Prostate gland (tissue), 2 donors: Measurements from ENCODE around the gene COPG2. TPM values are rescaled to one million over a fixed set of nuclear protein-coding genes. Genes with fewer than 3 reads are reported as not detected.

Experiments used
- DNase-seq: peaks from one replicate; pipeline ENCODE4 v3.0.0-alpha.2; 2019; ENCODE audit warnings: low spot score
- H3K27ac ChIP-seq, 2 donors: fragments of 200-600 bp; sonication (generic); 2 replicates each; pipeline ENCODE4 v1.5.1; 2017 to 2019
- H3K27me3 ChIP-seq: fragments of 200-600 bp; sonication (generic); replicated peaks from 2 replicates; pipeline ENCODE4 v1.5.1; 2019; ENCODE audit not compliant: insufficient read depth
- H3K36me3 ChIP-seq, 2 donors: fragments of 200-600 bp; sonication (generic); 1 replicate in 1 of 2; 2 replicates in 1 of 2; pipeline versions ENCODE4 v1.5.1 to v1.8.1; 2017 to 2019
- H3K4me1 ChIP-seq: fragments of 200-600 bp; sonication (generic); replicated peaks from 2 replicates; pipeline ENCODE4 v1.5.1; 2019
- H3K4me3 ChIP-seq, 2 donors: fragments of 200-600 bp; sonication (generic); 2 replicates each; pipeline ENCODE4 v1.5.1; 2017 to 2019
- H3K9me3 ChIP-seq: fragments of 200-600 bp; sonication (generic); 2 replicates; pipeline ENCODE4 v1.5.1; 2017
- POLR2A ChIP-seq: fragments of 450-650 bp; IDR thresholded peaks from one replicate; pipeline ENCODE4 v1.6.1; 2016; ENCODE audit warnings: antibody characterized with exemption, mild to moderate bottlenecking
- POLR2AphosphoS5 ChIP-seq: sonication (generic); formaldehyde crosslinking; IDR thresholded peaks from one replicate; pipeline ENCODE4 v1.6.1; 2017; ENCODE audit warnings: antibody characterized with exemption
- WGBS: methylation state at CpG from one replicate; pipeline ENCODE4 v1.1.5; 2018; 5-methylcytosine and 5-hydroxymethylcytosine counted together
- intact Hi-C: fragments of 100-400 bp; cut with DNase I; formaldehyde crosslinking; loops from one replicate; pipeline ENCODE4 v1.14.2; 2022
- total RNA-seq, 2 donors: library from RNA; depleted of rRNA; stranded (reverse); fragments of >200 nt; gene quantifications; one replicate each; pipeline ENCODE4 v1.1.0, GENCODE V29; 2016
- TF ChIP-seq, protein P1 (sequence below), 4 experiments: fragments of 200-600 bp in 2 of 4; fragments of 450-650 bp in 2 of 4; sonication (generic) in 2 of 4; IDR thresholded peaks; 1 replicate in 3 of 4; 2 replicates in 1 of 4; pipeline ENCODE4 v1.5.1; 2016 to 2019; ENCODE audit warnings: antibody characterized with exemption in 4 of 4, mild to moderate bottlenecking in 2 of 4, moderate library complexity in 2 of 4

The COPG2 gene
- total RNA-seq, 2 donors from 2014 or later, result 15.3 to 46.1 TPM

DNA sequence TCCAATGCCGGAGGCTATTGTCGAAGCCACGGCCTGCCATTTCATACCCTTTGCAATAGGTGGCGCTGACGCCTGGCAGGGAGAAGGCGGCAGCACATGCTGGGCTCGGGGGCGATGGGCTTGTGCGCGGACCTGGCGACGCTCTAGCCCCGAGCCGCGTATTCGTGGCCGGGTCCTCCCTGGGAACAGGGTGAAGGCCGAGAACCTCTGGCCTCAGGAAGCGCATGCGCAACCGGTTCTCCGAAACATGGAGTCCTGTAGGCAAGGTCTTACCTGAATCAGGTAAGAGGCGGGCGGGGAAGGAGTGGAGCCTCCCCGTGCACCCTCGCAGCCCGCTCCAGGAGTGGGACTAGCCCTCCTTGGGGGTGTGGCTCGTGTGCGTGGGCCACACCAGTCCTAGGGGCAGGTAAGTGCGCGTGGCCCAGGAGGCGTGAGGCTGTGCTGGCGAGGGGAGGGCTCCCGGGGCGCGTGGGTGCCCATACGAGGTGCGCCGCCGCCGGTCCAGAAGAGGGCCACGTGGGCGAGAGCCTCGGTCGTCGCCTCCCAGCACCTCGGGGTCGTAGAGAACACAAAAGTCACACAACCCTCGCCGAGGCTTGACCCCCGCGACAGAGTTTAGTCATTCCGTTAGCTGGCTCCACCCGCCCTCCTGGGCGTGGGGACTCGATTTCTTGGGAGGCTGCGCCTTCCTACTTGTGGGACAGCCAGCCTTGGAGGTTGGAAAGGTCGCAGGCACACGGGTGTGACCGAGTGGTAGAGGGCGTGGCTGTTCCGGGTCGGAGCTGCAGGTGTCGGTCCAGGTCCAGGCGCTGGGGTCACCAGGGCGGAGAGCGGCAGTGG is 182.2 kb downstream of the COPG2 start:
- Histone ChIP-seq H3K27ac (peak overlapping the region in 1 of 2 donors; percentile 34), H3K36me3 (no peaks in the 10 kb centered on the region), H3K27me3 (no peaks in the 10 kb centered on the region), H3K9me3 (no peaks in the 10 kb centered on the region), H3K4me3 (peak overlapping the region; percentile 33 to 45), H3K4me1 (no peaks in the 10 kb centered on the region)
- intact Hi-C loops, result no loop called here
- WGBS, result 15% methylated on average over 67 of the region's 67 CpGs
- no peak for TF ChIP-seq POLR2A
- TF ChIP-seq, protein P1, sequence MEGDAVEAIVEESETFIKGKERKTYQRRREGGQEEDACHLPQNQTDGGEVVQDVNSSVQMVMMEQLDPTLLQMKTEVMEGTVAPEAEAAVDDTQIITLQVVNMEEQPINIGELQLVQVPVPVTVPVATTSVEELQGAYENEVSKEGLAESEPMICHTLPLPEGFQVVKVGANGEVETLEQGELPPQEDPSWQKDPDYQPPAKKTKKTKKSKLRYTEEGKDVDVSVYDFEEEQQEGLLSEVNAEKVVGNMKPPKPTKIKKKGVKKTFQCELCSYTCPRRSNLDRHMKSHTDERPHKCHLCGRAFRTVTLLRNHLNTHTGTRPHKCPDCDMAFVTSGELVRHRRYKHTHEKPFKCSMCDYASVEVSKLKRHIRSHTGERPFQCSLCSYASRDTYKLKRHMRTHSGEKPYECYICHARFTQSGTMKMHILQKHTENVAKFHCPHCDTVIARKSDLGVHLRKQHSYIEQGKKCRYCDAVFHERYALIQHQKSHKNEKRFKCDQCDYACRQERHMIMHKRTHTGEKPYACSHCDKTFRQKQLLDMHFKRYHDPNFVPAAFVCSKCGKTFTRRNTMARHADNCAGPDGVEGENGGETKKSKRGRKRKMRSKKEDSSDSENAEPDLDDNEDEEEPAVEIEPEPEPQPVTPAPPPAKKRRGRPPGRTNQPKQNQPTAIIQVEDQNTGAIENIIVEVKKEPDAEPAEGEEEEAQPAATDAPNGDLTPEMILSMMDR (IDR thresholded peaks at IDR 0.05), result peak in 3 of 4 experiments; percentile 46 to 76 (median 59)
- TF ChIP-seq POLR2AphosphoS5, result peak; percentile 54
- DNase-seq, result peak; percentile 51

DNA sequence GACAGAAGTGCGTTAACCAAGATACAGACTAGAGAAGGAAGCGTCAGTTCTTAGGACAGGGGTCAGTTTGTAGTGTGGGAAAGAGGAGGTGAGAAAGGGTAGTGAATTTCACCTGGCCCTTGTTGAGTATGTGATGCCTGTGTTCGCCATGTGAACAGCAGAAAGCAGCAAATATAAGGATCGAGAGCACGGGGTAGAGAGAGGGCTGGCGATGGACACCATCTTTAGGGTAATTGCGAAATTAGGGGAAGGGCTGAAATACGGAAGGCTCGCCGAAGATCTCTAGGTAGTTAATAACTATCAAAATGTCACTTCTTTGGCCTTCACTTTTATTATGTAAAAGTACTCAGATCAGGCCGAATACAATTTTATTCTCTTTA is 182.8 kb downstream of the COPG2 start:
- H3K4me1 ChIP-seq, result no peaks in the 10 kb centered on the region
- DNase-seq, result no peak
- H3K27ac ChIP-seq, result no peak overlapping the region
- H3K4me3 ChIP-seq, result peak overlapping the region; percentile 33 to 45
- intact Hi-C loops, result no loop called here
- H3K36me3 ChIP-seq, result no peaks in the 10 kb centered on the region
- H3K9me3 ChIP-seq, result no peaks in the 10 kb centered on the region
- 75% methylated on average over 11 of the region's 11 CpGs for WGBS
- no peaks in the 10 kb centered on the region for H3K27me3 ChIP-seq
- TF ChIP-seq POLR2A (no peak), POLR2AphosphoS5 (no peak)
- TF ChIP-seq, protein P1 (IDR thresholded peaks at IDR 0.05), result no peak

DNA sequence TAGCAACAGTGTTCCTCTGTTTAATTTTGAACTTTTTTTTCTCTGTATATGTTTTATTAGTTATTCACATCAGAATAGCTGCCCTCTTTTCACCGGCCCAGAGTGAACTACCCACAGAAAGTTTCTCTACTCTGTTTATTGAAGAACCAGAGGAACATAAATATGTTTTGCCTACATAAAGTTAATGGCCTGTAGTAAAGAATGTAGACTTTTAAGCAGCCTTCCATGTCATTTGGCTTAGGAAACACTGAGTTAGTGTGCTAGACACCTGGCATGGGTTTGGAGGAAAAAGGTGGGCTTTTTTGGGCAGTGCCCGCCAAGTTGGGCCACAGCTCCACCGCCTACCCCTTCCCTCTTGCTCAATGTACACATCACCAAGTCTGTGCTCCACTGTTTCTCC is 185.5 kb downstream of the COPG2 start:
- H3K4me1 ChIP-seq, result no peaks in the 10 kb centered on the region
- no peak for TF ChIP-seq POLR2A
- TF ChIP-seq, protein P1 (IDR thresholded peaks at IDR 0.05), result no peak
- H3K36me3 ChIP-seq, result no peaks in the 10 kb centered on the region
- no peak overlapping the region for H3K27ac ChIP-seq
- WGBS, result 77% methylated on average over 3 of the region's 3 CpGs
- DNase-seq, result no peak
- intact Hi-C loops, result no loop called here
- H3K27me3 ChIP-seq, result no peaks in the 10 kb centered on the region
- H3K9me3 ChIP-seq, result no peaks in the 10 kb centered on the region
- no peak overlapping the region for H3K4me3 ChIP-seq

DNA sequence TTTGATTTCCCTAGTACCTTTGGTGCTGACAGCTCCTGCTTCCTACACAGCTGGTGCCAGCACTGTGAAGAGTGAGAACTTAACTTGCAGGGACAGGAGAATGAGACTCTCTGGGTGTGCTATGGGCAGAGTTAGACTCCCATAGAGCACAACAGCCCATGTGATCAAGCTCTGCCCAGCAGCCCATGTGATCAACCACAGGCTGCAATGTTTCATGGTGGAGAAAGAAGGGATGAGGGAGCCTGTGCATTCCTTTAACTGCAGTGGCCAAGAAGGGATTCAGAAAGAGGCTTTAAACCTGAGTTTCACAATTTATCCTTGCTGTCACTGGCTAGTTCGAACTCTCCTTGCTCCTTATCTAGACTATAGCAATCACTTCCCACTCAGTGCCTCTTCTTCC is 186.7 kb downstream of the COPG2 start:
- H3K27me3 ChIP-seq, result no peaks in the 10 kb centered on the region
- intact Hi-C loops, result no loop called here
- no peaks in the 10 kb centered on the region for H3K36me3 ChIP-seq
- TF ChIP-seq, protein P1 (IDR thresholded peaks at IDR 0.05), result no peak
- TF ChIP-seq POLR2A, result no peak
- no peak for TF ChIP-seq POLR2AphosphoS5
- 17% methylated on average over 1 of the region's 1 CpG for WGBS
- no peaks in the 10 kb centered on the region for H3K9me3 ChIP-seq
- DNase-seq, result no peak
- no peak overlapping the region for H3K27ac ChIP-seq
- no peaks in the 10 kb centered on the region for H3K4me1 ChIP-seq
- H3K4me3 ChIP-seq, result no peak overlapping the region
